ENCODE measurements around the gene LRRTM4.

LRRTM4 gene

DNA sequence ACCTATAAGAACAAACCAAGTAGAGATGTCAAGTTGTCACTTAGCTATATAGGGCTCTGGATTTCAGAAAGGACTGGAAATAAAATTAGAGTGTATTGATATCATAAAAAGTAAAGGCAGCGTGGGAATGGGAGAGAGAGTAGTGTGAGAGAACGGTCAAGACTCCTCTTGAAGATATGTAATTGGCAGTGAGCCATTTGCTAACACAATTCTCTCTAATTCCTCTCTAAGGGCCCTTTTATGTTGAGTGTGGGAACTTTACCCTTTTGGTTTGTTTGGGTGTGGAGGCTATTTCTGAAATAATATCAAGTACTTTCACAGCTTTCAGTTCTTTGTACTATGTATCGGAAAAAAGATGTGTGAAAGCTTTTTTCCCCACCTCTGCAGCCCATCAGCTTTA lies 196.8 kb downstream of the LRRTM4 start:
- DNase-seq (ENCODE audit: low read depth in 2 of 2, low spot score in 1 of 2), result no peak

DNA sequence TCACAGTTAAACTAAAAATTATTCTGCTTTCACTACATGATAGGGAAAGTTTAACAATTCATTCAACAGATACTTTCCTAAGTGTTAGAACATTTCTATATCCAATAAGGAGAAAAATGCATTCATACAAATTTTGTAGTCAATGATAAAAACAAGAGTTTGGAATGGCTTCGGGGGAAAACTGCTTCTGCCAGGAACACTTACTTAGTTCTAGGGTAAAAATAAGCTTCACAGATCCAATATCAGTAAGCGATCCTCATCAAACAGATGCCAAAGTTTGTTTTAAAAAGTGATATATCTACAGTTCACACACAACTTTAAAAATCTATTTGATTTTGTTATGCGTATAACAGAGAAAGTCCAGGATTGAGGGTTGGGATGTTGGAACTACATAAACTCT lies 199.7 kb downstream of the LRRTM4 start:
- DNase-seq (ENCODE audit: low read depth in 2 of 2, low spot score in 1 of 2), result no peak

DNA sequence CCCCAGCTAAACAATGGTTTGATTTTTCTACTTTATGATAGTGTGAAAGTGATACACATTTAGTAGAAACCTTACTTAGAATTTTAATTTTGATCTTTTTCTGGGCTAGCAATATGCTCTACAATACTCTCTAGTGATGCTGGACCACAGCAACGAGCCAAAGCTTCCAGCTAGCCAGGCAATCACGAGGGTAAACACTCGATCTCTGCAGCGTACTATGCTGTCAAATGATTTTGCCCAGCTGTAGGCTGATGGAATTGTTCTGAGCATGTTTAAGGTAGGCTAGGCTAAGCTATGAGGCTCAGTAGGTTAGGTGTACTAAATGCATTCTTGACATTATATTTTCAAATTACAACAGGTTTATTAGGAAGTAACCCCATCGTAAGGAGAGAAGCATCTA lies 207.5 kb downstream of the LRRTM4 start:
- no peak for DNase-seq (ENCODE audit: low read depth in 2 of 2, low spot score in 1 of 2)

DNA sequence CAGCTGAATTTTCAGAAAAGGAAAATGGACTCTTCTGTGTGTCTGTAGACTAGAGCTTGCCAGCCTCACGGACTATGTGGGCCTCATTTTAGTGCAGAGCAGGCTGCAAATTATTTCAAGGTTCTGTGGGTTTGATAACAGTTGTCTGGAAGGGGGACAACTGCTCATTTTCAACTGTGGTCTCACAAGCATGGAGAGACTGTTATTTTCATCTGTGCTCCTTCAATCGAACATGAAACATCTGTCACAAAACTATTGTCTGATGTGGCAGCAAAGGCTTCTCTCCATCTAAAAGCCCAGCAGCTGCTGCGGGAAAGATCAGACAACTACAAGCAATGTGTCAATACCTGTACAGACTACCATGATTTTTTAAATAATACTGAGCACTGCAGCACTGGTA lies 211.8 kb downstream of the LRRTM4 start:
- DNase-seq (ENCODE audit: low read depth in 2 of 2, low spot score in 1 of 2), result no peak

DNA sequence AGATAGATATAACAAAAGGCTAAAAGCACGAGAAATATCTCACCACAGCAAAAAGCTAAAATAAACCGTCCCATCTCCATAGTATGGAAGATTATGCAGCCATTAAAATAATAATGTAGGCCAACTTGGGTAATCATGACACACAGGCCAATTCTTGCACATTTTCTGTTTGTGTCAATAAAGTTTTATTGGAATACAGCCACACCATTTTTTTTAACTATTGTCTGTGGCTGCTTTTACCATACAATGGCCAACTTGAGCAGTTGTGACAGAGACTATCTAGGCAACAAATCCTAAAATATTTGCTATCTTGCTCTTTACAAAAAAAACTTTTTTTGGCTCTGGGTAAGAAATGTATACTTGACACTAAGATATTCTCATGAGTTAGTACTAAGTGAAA lies 212.5 kb downstream of the LRRTM4 start:
- DNase-seq (ENCODE audit: low read depth in 2 of 2, low spot score in 1 of 2), result no peak

DNA sequence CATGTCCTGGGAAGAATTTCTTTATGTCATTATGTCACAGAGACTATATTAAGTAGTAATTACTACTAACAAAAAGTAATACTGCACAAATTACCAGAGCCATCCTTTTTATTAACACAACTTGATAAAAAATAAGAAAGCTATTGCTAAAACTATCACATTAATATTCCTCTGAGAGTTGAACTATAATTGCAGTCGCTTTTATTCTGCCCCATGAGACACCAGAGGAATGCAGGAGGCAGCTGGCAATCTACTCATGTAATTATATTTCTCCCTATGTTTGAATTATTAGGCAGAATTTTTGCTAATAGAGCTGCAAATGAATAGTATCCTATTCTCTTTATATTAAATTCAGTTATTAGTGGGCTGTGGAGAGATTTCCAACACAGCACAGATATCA lies 220.7 kb downstream of the LRRTM4 start:
- DNase-seq (ENCODE audit: low read depth in 2 of 2, low spot score in 1 of 2), result no peak

DNA sequence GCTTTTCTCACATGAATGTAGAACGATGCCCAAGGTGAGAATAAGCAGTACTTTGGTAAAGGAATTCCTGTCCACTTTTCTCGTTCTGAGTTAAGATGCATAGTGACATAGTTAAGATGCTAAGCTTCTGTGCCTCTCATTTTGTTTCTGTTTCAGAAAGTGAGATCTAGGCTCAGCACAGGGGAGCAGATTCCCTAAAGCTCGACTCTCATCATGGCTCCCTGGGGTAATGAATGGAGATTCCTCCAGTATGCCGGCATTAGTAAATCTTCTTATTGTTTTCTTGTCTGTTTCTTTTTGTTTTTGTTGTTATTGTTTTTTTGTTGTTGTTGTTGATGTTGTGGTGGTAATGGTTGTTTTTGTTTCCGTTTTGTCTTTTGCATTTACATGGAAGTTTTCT lies 225.4 kb downstream of the LRRTM4 start:
- DNase-seq (ENCODE audit: low read depth in 2 of 2, low spot score in 1 of 2), result no peak

DNA sequence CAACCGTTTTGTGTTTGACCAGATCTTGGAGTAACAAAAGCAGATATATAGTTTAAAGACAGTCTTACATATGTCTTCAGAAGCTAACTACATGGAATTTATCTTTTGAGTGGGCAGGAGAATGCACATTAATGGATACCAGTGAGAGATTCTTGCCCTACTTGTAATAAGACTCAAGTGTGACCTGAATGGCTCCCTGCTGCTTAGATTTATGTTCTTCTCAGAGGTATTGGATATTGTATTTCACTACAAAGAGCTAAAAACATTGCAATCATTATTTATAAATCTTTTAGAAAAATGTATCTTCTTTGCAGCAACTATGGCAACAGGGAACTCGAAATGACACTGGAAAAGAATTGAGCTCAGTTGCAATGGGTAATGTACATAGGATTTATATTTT lies 227.7 kb downstream of the LRRTM4 start:
- DNase-seq (ENCODE audit: low read depth in 2 of 2, low spot score in 1 of 2), result no peak

DNA sequence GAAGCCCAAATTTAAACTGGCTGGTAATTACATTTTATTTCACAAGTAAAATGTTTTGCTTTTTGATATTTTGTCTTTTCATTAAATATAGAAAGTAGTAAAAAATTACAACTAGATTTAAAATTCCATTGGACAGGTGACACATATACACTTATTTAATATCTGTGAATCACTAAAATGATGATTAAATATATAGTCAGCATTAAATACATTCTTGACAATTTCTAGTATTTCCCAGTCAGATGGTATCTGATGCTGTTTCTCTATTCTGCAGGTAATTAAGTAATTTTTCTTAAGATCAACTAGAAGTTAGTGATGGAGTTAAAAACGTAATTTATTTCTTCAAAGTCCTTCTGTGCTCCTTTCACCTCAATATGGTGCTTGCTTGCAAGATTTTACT lies 237.8 kb downstream of the LRRTM4 start:
- DNase-seq (ENCODE audit: low read depth in 2 of 2, low spot score in 1 of 2), result no peak

DNA sequence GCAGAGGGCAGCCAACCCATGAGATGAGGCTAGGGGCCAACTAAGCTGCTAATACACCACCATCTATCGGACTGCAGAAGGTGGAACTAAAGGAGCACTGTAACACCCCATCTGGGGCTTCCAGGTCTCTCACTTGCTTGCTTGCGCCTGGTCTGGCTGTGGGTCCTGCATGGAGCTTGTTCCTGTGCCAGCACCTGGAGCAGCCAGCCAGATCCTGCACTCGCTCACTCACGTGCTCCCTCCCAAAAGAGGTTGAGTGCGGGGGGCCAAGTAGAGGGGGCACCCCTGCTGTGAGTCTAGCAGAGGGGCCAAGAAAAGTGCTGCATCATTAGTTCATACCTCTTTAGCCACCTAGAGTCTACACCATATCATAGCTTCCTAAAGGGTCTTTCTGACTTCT lies 250.9 kb downstream of the LRRTM4 start:
- DNase-seq (ENCODE audit: low read depth in 2 of 2, low spot score in 1 of 2), result no peak

DNA sequence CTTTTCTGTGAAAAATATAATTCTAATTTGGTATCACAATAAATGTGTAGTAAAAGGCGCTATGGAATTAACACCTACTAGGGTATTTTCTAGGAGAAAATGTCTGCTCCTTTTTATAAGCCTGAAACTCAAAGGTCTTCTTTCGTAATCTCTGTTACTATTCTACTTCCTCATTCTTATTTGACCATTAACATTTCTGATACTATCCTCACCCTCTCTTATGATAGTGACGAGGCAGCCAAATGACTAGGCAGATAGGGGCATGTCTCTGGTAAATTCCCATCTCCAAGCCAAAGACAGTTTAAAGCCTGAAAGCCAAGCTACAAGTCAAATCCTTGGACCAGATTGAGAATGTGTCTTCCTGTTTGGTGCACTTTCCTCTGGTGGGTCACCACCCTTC lies 251.7 kb downstream of the LRRTM4 start:
- DNase-seq (ENCODE audit: low read depth in 2 of 2, low spot score in 1 of 2), result no peak

DNA sequence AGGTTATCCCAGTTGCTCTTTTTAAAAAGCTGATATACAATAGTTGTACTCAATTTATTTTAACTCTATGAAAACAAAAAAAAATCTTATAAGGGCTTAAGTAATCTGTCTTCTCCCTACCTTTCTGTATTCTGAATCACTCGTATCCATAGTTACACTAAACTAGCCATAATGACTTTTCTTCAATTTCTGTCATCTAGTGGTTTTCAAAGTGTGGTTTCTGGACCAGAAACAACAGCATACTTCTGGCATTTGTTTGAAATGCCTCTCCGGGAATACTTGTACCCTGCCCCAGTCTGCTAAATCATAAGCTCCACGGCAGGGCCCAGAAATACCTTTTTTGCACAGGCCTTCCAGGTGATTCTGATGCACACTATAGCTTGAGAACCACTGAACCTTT lies 253.6 kb downstream of the LRRTM4 start:
- DNase-seq (ENCODE audit: low read depth in 2 of 2, low spot score in 1 of 2), result no peak

DNA sequence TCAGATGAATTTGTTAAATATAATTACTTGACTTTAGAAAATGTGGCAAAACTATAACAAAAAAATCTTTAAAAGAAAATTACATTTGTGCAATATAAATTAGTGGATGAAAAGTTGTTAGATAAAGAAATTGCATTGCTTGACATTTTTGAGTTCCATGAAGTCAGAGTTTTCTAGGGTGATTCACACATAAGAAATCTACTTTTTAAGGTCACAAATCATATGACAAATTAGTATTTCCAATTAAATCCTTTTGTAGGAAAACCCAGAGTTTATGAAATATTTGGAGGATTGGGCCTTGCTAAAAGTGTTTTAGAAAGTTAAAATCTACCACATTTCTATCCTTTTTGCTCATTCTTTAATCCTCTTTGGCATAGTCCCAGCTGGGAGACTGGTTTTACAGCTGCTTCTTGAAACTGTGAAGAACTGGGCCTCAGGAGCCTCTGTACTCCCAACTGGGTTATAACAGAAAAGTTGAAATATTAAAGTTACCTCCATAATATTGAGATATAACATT lies 289.2 kb downstream of the LRRTM4 start:
- DNase-seq (ENCODE audit: low read depth in 2 of 2, low spot score in 1 of 2), result no peak

DNA sequence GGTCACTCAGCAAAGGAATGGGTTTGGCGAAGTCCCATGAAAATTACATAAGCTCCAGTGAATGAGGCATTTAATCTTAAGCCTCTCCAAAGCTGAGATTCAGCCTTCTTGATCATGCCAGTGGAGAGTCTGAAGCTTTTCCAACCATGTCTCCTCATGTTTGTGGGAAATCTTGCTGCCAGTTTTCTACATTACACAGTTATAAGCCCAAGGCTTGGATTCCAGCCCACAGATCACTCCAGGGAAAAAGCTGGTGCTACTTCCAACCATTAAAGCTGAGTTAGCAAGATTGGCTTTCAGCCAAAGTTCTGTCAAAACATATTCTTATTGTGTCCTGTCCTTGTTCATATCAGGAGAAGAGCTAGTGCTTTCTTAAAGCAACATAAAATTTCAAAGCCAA lies 293.8 kb downstream of the LRRTM4 start:
- no peak for DNase-seq (ENCODE audit: low read depth in 2 of 2, low spot score in 1 of 2)

DNA sequence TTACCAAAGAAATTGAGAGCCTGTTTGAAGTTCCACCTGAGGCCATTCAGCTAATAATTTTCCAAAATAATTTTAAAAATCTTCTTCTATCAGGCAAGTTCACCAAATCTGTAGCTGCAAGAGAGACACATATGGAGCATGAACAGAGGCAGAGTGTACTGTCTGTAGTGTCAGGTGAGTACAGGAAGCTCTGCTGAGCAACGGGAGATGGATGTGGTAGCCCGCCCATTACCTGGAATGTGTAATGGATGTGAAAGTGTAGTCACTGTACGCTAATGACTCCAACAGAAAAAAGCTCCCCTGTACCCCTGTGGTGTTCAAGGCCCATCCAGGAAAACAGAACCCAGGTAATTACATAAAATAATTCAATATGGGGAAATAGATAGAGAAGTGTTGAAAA lies 311.5 kb downstream of the LRRTM4 start:
- DNase-seq (ENCODE audit: low read depth in 2 of 2, low spot score in 1 of 2), result no peak

DNA sequence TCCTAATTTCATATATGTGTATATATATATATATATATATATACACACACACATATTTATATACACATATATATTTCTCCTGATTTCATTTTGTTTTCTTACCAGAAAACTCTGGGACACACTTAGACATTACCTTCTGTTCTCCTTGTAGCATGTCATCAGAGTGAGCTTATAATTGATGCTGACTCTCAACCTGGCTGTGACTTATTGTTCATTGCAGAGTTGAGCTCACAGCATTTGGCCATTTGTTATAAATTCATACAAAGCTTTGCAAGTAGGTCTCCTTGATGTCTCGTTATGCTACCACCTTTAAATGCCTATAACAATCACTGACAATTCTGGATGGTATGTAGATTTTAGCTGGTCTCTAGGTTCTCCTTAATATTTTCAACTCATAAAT lies 314.8 kb downstream of the LRRTM4 start:
- no peak for DNase-seq (ENCODE audit: low read depth in 2 of 2, low spot score in 1 of 2)

DNA sequence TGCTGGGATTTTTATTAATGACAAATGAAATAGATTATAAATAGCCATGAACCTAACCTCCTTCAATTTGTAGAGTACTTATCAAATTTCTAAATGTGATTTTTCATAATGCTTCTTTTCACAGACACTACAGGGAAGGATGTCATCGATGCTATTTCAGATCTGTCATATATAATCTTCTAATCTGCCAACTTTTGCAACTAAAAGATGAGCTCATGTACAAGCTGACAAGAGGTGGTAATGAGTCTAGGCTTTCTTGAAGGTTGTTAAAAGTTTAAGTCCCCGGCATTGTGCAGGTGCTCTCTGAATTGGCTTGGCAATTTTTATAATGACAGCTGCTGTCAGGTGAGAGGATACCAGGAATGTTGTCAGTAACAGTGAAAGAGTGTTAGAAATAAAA lies 320.4 kb downstream of the LRRTM4 start:
- DNase-seq (ENCODE audit: low read depth in 2 of 2, low spot score in 1 of 2), result no peak

DNA sequence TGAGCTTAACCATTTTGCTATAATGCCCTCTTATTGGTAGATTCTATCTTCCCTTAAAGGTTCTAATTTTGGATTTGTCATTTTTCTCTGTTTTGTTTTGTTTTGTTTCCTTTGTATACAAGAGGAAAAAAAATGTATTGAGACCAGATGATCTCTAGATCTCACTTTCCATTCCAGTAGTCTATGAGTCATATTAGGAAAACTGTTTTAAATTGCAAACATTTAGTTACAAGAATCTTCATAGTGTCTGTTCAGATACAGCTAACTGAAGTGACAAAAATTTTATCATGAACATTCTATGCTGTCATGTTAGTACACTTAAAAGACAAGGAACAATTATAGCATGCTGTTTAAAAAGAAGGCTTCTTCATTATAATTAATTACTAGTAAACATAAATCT lies 322.8 kb downstream of the LRRTM4 start:
- DNase-seq (ENCODE audit: low read depth in 2 of 2, low spot score in 1 of 2), result no peak

DNA sequence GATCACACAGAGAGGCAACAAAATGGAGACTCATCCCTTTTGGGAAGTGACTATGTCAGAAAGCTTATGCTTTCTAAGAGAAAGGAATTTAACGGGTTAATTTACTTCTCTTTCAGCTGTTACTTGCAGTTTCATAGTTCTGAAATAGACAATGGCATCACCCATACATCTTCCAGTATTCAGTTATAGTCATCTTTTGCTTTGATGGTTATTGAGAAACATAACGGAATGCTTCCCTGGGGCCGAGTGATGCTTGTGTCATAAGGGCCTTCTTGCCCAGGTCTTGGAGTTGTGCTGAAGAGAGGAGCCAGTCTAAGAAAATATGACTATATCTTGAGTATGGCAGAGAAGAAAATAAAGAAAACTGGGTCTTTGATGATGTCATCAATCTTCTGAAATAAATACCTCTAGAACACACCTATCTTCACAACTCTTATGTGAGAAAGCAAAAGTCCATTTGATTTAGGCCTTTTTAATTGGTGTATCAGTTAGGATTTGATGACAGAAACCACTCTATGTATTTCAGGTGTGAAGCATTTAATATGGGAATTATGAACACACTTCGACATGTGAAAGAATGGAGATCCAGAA lies 328.2 kb downstream of the LRRTM4 start:
- no peak for DNase-seq (ENCODE audit: low read depth in 2 of 2, low spot score in 1 of 2)

DNA sequence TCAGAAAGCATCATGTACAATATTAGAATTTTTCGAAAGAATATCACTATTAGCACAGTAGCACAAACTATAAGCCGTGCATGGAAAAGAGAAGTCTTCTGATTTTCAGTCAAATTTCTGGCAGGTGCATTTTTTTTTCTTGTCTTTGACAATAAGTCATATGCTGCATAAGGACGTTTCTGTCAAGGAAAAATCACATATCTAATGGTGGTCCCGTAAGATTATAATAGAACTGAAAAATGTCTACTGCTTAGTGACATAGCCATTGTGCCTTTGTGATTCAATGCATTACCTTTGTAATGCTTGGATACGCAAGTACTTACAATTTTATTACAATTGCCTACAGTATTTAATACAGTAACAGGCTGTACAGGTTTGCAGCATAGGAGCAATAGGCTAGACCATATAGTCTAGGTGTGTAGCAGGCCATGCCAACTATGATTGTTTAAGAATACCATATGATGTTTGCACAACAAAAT lies 329.3 kb downstream of the LRRTM4 start:
- no peak for DNase-seq (ENCODE audit: low read depth in 2 of 2, low spot score in 1 of 2)

DNA sequence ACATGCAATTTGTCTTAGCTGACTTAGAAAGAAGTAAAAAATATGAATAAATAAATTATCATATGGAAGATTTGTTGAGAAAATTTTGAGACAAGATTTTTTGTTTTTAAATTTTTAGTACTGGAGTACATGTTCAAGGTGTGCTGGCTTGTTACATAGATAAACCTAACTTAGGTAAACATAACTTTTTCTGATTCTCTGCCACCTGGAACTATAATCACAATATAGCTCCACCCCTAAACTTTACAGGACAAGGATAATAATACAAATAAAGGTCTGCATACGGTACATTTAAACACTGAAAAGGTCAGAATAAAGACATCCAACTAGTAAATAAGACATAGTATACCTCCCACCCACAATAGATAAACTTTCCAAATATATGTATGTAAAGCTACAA lies 330.5 kb downstream of the LRRTM4 start:
- DNase-seq (ENCODE audit: low read depth in 2 of 2, low spot score in 1 of 2), result no peak

DNA sequence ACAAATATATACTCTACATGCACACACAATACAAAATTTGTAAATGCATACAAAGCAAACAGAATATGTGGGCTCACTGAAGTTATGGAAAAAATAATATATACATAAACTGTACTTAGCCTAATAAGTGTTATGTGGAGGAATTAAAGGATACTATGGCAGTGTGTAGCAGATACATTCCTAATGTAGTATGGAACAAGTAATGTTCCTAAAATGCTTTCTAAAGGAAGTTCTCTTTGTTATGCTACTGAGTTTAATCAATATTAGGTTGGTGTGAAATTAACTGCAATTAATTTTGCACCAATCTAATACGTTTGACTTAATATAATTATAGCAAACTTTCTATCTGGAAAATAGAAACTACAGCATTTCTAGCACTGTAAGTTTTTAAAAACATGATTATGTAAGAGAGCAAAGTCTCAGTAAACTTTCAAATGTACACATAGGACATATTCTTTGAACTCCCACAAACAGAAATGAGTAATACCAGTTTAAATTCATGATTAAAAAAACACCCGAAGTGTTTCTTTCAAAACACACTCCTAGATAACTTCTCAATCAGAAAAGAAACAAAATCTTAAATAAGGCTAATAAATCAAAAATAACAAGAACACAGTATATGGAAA lies 331.3 kb downstream of the LRRTM4 start:
- DNase-seq (ENCODE audit: low read depth in 2 of 2, low spot score in 1 of 2), result no peak

DNA sequence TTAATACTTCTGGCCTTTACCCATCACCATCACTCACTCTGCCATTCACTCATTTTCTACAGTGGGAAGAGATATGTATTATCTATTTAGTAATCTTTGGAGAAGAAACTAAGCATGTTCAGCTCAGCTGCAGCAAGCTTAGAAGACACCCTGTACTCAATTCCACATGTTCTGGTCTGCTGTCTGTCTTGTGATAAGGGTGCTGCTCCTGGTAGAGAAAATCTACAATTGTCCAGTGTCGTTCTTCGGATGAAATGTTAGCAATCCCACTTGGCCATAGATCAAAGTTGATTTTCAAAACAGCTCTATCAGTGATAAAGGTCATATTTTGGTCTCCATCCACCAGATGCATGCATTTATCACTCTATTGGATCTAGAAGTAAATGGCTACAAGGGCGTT lies 337.1 kb downstream of the LRRTM4 start:
- DNase-seq (ENCODE audit: low read depth in 2 of 2, low spot score in 1 of 2), result no peak

All from stimulated activated CD8-positive, alpha-beta memory T cell treated with anti-CD3 and anti-CD28 coated beads, Interleukin-4, amount 100 ng/mL, for 4 hours (primary cell).